Right ventricle myocardium inferior (tissue), 1 donor: ENCODE results near the gene IGF2. TPM values are rescaled to one million over a fixed set of nuclear protein-coding genes. Genes with fewer than 3 reads are reported as not detected.

ENCODE experiments used
- ATAC-seq: fragments of 200-7000 bp; cut with Tn5 transposase; one replicate; pipeline ENCODE4 v1.9.1; 2020; ENCODE audit warnings: mild to moderate bottlenecking, moderate library complexity
- DNase-seq: peaks from one replicate; pipeline ENCODE4 v3.0.0; 2021; ENCODE audit errors: missing footprints
- intact Hi-C: fragments of 100-400 bp; cut with DNase I; formaldehyde crosslinking; loops from one replicate; pipeline ENCODE4 v1.11.0; 2022
- total RNA-seq: library from RNA; stranded (reverse); fragmentation: NEBNext Ultra II Directional; extraction: Animal tissue kit (Norgen Biotek cat#: 25700); gene quantifications from one replicate; pipeline ENCODE4 v1.2.1, GENCODE V29; 2021
- donor health status: DM: no; HTN: yes; CAD: no; lungs with severe emphysema.

Gene IGF2
- total RNA-seq, 1 donor from 2014 or later, result 80.9 TPM

- intact Hi-C loops, result no loop called here
- ATAC-seq, result no peak
- no peak for DNase-seq
Measured at GRCh38 chr11:2142300-2142759, 3.1 kb upstream of the IGF2 start.

- no peak for DNase-seq
- intact Hi-C loops, result no loop called here
- no peak for ATAC-seq
Measured at GRCh38 chr11:2140411-2141400, 1.5 kb upstream of the IGF2 start.

DNA sequence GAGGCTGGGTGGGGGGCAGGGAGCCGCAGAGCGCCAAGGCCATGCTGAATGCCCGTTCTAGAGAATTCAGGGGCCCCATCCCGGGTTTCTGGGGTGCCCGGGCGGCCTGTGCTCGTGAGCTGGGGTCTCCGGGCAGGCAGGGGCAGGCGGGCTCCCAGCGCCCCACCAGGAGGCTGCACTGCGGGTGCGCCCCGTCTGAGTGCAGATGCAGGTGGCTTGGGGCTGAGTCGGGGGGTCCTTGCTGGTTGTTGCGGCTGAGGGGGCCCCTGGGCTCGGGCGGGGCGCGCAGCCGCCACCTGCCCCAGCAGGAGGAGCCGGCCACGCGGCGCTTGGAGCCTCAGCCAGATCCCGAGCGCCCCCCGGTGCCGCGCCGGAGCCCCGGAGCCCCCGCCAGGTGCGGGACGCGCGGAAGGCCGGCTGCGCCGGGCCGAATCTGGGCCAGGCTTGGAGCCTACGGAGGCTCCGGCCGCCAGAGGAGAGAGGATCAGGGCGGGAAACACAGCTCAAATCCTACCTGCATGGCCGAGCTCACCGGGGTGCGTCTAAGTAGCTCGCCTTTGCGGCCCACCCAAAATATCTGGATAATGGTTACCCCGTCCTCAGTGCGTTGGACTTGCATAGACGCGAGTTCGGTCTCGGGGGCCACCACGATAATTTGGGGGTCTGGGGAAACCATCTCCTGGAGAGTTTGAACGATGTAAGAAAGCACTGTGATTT lies 590 bp upstream of the IGF2 start:
- no peak for DNase-seq
- ATAC-seq, result no peak
- intact Hi-C loops, result loop anchor here (5.0 kb wide), 1 partner anchor 257 kb away; no protein-coding TSS in a partner anchor

GRCh38 chr11:2138431-2139122 lies 612 bp downstream of the IGF2 start:
- ATAC-seq (no peak), DNase-seq (peak; percentile 31)
- intact Hi-C loops, result loop anchor here (5.0 kb wide), 1 partner anchor 256 kb away; no protein-coding TSS in a partner anchor

DNA sequence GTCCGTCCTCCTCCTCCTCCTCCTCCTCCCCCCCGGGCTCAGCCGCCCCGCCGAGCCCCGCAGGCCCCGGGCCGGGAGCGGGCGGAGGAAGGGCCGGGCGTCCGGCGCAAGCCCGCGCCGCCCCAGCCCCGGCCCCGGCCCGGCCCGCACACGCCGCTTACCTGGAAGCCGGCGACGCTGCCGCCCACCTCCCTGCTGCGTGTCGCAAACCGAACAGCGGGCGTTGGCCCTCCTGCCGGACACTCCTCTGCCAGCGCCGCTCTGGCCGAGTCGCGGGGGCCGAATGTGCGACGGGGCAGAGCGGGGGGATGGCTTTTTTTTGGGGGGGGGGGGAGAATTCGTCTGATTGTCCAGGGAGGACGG lies 1.1 kb downstream of the IGF2 start:
- intact Hi-C loops, result loop anchor here (5.0 kb wide), 1 partner anchor 256 kb away; no protein-coding TSS in a partner anchor
- DNase-seq (peak; percentile 57), ATAC-seq (no peak)

GRCh38 chr11:2137202-2138067 lies 1.8 kb downstream of the IGF2 start:
- ATAC-seq (peak; percentile 62), DNase-seq (no peak)
- intact Hi-C loops, result loop anchor here (5.0 kb wide), 1 partner anchor 255 kb away; no protein-coding TSS in a partner anchor

DNA sequence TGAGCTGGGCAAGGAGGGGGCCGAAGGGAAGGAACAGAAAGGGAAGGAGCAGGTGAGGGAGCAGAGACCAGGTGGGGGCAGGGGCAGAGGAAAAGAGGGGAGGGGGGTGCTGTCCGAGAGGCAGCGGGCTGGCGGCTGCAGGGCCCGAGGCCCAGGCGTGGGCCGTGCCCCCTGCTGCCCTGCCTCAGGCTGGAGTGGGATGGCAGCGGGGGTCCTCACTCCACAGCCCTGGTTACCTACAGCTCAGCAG lies 2.3 kb downstream of the IGF2 start:
- intact Hi-C loops, result loop anchor here (1.0 to 5.0 kb wide), 2 partner anchors 41 to 255 kb away; no protein-coding TSS in a partner anchor
- DNase-seq (no peak), ATAC-seq (no peak)

DNA sequence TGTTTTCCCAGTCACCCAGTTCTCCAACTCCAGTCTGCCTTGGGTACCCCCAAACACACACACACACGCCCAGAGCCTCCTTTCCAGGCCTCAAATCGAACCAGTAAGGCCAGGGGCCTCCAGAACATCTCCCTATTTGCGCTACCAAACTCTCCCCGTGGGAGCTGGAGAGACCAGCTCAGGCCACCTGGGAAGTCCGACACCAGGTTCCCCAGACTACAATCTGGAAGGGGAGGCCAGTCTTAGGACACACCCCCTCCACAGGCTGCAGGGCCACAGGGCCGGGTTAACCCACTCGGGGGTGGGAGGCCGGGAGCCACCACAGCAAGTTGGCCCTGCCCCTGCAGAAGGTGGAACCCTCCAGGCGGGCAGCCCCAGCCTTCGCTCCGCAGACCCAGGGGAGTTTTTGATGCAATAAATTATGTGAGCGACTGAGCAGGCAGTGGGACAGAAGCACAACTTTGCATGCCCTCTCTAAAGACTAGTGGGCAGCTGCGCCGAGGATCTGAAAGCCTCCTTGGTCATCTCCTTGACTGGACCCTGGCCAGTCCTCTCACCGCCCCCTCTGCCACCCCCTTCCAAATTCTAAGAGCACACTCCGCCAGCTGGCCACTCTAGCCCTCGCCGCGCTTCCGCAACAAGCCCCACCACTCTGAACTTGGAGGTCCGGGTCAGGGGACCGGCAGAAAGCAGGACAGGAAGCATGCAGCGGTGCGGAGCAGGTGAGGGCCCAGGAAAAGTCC lies 2.8 kb downstream of the IGF2 start:
- no peak for ATAC-seq
- intact Hi-C loops, result loop anchor here (1.0 to 5.0 kb wide), 2 partner anchors 40 to 254 kb away; no protein-coding TSS in a partner anchor
- no peak for DNase-seq

- intact Hi-C loops, result loop anchor here (1.0 to 5.0 kb wide), 2 partner anchors 39 to 253 kb away; no protein-coding TSS in a partner anchor
- DNase-seq (no peak), ATAC-seq (no peak)
Measured at GRCh38 chr11:2135648-2136201, 3.5 kb downstream of the IGF2 start.

DNA sequence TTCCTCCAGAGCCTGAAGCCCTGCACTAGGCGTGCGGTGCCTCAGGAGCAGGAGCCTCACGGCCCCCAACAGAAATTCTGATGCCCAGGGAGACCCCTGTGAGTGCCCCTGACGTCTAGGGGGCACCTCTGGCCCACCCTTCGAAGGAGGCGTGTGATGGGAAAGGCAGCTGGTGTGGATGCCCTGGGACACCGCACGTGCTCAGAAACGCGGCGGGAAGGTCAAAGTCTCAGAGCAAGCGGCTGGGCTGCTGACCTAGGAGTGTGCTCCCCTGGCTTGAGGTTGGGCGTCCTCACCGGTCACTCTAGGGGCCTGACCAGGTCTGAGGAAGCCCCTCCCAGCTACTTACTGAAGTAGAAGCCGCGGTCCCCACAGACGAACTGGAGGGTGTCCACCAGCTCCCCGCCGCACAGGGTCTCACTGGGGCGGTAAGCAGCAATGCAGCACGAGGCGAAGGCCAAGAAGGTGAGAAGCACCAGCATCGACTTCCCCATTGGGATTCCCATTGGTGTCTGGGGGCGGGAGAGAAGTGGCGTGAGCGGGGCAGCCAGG lies 4.1 kb downstream of the IGF2 start:
- intact Hi-C loops, result loop anchor here (5.0 kb wide), 1 partner anchor 253 kb away; no protein-coding TSS in a partner anchor
- DNase-seq, result no peak
- no peak for ATAC-seq

DNA sequence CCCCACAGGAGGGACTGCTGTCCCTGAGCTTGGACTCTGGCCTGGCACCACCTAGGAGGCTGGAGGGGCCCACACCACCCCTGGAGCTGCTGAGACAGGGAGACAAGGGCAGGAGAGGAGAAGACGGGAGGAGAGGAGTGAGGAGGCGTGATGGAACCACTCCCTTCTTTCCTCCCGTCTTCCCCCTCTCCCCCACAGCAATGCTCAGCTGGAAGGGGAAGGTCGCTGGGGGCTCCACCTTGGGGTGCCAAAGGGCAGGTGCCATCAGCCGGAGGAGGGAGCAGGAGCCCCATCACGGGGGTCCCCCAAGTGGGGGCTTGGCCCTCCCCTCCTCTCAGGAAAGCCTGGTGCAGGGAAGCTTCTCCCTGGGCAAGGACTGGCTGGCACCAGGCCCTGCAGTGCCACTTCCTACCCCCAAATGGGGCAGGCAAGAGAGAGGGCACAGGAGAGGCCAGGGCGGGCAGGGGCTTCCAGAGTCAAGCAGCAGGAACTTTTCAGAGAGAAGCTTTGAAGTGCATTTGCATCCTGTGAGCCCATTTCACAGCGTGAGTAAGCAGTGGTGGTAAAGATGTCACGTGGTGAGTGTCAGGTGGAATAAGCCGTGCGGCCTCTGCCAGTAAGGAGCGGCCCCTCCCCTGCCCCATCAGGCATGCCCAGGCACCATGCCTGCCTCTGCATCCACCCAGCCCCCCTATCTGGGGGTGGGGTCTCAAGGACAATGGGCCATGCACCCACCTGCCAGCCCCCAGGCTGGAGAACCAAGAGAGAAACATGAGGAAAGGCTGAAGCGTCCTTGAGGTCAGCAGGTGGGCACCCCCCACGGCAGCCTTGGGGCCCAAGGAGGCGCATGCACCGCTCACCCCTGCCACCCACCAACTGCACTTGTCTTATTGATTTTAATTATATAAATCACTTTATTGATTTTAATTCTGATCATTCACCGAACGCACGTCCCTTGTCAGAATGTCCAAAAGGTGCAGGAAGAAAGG lies 4.9 kb downstream of the IGF2 start:
- ATAC-seq, result no peak
- DNase-seq, result no peak
- intact Hi-C loops, result loop anchor here (5.0 kb wide), 1 partner anchor 252 kb away; no protein-coding TSS in a partner anchor

- intact Hi-C loops, result no loop called here
- no peak for ATAC-seq
- DNase-seq, result no peak
Measured at GRCh38 chr11:2133241-2134021, 5.8 kb downstream of the IGF2 start.

DNA sequence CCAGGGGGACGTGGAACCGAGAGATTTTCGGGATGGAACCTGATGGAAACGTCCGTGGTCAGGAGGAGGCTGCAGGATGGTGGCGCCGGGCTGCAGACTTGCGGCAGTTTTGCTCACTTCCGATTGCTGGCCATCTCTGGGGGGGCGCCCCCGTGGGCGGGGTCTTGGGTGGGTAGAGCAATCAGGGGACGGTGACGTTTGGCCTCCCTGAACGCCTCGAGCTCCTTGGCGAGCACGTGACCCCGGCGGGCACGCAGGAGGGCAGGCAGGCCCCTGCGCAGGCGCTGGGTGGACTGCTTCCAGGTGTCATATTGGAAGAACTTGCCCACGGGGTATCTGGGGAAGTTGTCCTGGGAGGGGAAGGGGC lies 6.3 kb downstream of the IGF2 start:
- DNase-seq (no peak), ATAC-seq (no peak)
- intact Hi-C loops, result no loop called here

- no peak for DNase-seq
- intact Hi-C loops, result no loop called here
Measured at GRCh38 chr11:2132246-2132645, 6.9 kb downstream of the IGF2 start.

More at GRCh38 chr11:2132246-2132645, 6.9 kb downstream of the IGF2 start:
- no peak for ATAC-seq
